Skeletal muscle satellite cell (primary cell): ENCODE results near the gene PZP.
"Not testable (repeated sequence)": the region's sequence is repeated elsewhere in the genome, so short reads cannot be mapped to it uniquely, and the experiment has no call there.

ENCODE experiments used
- H3K27me3 ChIP-seq: 2 replicates; pipeline ENCODE4 v1.7.0; 2013; ENCODE audit warnings: low read length; ENCODE audit not compliant: control insufficient read depth, insufficient read depth
- H3K36me3 ChIP-seq: 2 replicates; pipeline ENCODE4 v1.7.0; 2013; ENCODE audit warnings: mild to moderate bottlenecking, control low read depth, low read length; ENCODE audit not compliant: insufficient read depth
- H3K4me1 ChIP-seq: 2 replicates; pipeline ENCODE4 v1.7.0; 2013; ENCODE audit warnings: low read length; ENCODE audit not compliant: control insufficient read depth, insufficient read depth
- H3K4me2 ChIP-seq: 2 replicates; pipeline ENCODE4 v1.7.0; 2013; ENCODE audit warnings: mild to moderate bottlenecking, low read length
- H3K4me3 ChIP-seq: 2 replicates; pipeline ENCODE4 v1.7.0; 2013; ENCODE audit warnings: low read length
- H3K9ac ChIP-seq: 2 replicates; pipeline ENCODE4 v1.7.0; 2013; ENCODE audit warnings: mild to moderate bottlenecking, low read depth, low read length, moderate library complexity
- H3K9me3 ChIP-seq: replicated peaks from 2 replicates; pipeline ENCODE4 v1.7.0; 2013; ENCODE audit warnings: mild to moderate bottlenecking, control low read depth, low read length

The PZP gene

GRCh38 chr12:9139588-9140290, 68.5 kb downstream of the PZP start:
- not testable (repeated sequence) for H3K4me3 ChIP-seq, H3K9ac ChIP-seq, H3K4me2 ChIP-seq, H3K4me1 ChIP-seq, H3K9me3 ChIP-seq, H3K27me3 ChIP-seq, H3K36me3 ChIP-seq

- Histone ChIP-seq H3K36me3 (no peaks in the 10 kb centered on the region), H3K9me3 (no peaks in the 10 kb centered on the region), H3K9ac (no peak overlapping the region), H3K27me3 (no peaks in the 10 kb centered on the region), H3K4me2 (no peak overlapping the region), H3K4me1 (no peaks in the 10 kb centered on the region), H3K4me3 (no peak overlapping the region)
Observed at GRCh38 chr12:9135903-9136310, 72.3 kb downstream of the PZP start.

- no peak overlapping the region for H3K4me3 ChIP-seq
- no peak overlapping the region for H3K9ac ChIP-seq
- no peaks in the 10 kb centered on the region for H3K9me3 ChIP-seq
- no peaks in the 10 kb centered on the region for H3K36me3 ChIP-seq
- no peaks in the 10 kb centered on the region for H3K27me3 ChIP-seq
- H3K4me1 ChIP-seq = no peaks in the 10 kb centered on the region
- no peak overlapping the region for H3K4me2 ChIP-seq
Observed at GRCh38 chr12:9134981-9135628, 73.1 kb downstream of the PZP start.

- Histone ChIP-seq H3K4me3 (no peak overlapping the region), H3K4me1 (no peaks in the 10 kb centered on the region), H3K36me3 (no peaks in the 10 kb centered on the region), H3K9me3 (no peaks in the 10 kb centered on the region), H3K27me3 (no peaks in the 10 kb centered on the region), H3K4me2 (no peak overlapping the region), H3K9ac (no peak overlapping the region)
Observed at GRCh38 chr12:9133216-9133916, 74.8 kb downstream of the PZP start.

- no peak overlapping the region for H3K4me3 ChIP-seq
- H3K9me3 ChIP-seq = no peaks in the 10 kb centered on the region
- H3K9ac ChIP-seq = no peak overlapping the region
- no peaks in the 10 kb centered on the region for H3K4me1 ChIP-seq
- H3K36me3 ChIP-seq = no peaks in the 10 kb centered on the region
- no peaks in the 10 kb centered on the region for H3K27me3 ChIP-seq
- H3K4me2 ChIP-seq = no peak overlapping the region
Observed at GRCh38 chr12:9132008-9132535, 76.1 kb downstream of the PZP start.

GRCh38 chr12:9130244-9130643, 78.0 kb downstream of the PZP start:
- Histone ChIP-seq H3K4me3 (no peak overlapping the region), H3K9ac (no peak overlapping the region), H3K9me3 (no peaks in the 10 kb centered on the region), H3K4me2 (no peak overlapping the region), H3K27me3 (no peaks in the 10 kb centered on the region), H3K4me1 (no peaks in the 10 kb centered on the region), H3K36me3 (no peaks in the 10 kb centered on the region)

GRCh38 chr12:9127936-9128663, 80.1 kb downstream of the PZP start:
- Histone ChIP-seq H3K4me1 (no peaks in the 10 kb centered on the region), H3K36me3 (no peaks in the 10 kb centered on the region), H3K9me3 (no peaks in the 10 kb centered on the region), H3K4me3 (no peak overlapping the region), H3K4me2 (no peak overlapping the region), H3K27me3 (no peaks in the 10 kb centered on the region), H3K9ac (no peak overlapping the region)

GRCh38 chr12:9127484-9127883, 80.7 kb downstream of the PZP start:
- Histone ChIP-seq H3K4me1 (no peaks in the 10 kb centered on the region), H3K4me2 (no peak overlapping the region), H3K36me3 (no peaks in the 10 kb centered on the region), H3K9me3 (no peaks in the 10 kb centered on the region), H3K9ac (no peak overlapping the region), H3K27me3 (no peaks in the 10 kb centered on the region), H3K4me3 (no peak overlapping the region)

GRCh38 chr12:9124383-9125031, 83.7 kb downstream of the PZP start:
- Histone ChIP-seq H3K9ac (no peak overlapping the region), H3K36me3 (no peaks in the 10 kb centered on the region), H3K4me3 (no peak overlapping the region), H3K4me2 (no peak overlapping the region), H3K4me1 (no peaks in the 10 kb centered on the region), H3K27me3 (no peaks in the 10 kb centered on the region), H3K9me3 (no peaks in the 10 kb centered on the region)

- H3K4me3 ChIP-seq = no peak overlapping the region
- H3K4me1 ChIP-seq = no peaks in the 10 kb centered on the region
- no peaks in the 10 kb centered on the region for H3K27me3 ChIP-seq
- H3K9ac ChIP-seq = no peak overlapping the region
- no peaks in the 10 kb centered on the region for H3K9me3 ChIP-seq
- no peak overlapping the region for H3K4me2 ChIP-seq
- no peaks in the 10 kb centered on the region for H3K36me3 ChIP-seq
Observed at GRCh38 chr12:9123781-9124382, 84.3 kb downstream of the PZP start.
